ENCODE measurements around the gene AASDH.

GRCh38 chr4:56320293-56320692 lies 67.0 kb downstream of the AASDH start:
- TF ChIP-seq POLR2AphosphoS5 (IDR thresholded peaks at IDR 0.05; ENCODE audit: low read depth, low read length) (no peak), CTCF (IDR thresholded peaks at IDR 0.05) (no peak), RAD21 (IDR thresholded peaks at IDR 0.05; ENCODE audit: low read length) (no peak)
